Measurements from ENCODE around the gene SLC16A8. TPM values are rescaled to one million over a fixed set of nuclear protein-coding genes. Genes with fewer than 3 reads are reported as not detected.

SLC16A8 gene
- total and polyA plus RNA-seq, 2 experiments from 2014 or later = 0.52 to 0.66 TPM

DNA sequence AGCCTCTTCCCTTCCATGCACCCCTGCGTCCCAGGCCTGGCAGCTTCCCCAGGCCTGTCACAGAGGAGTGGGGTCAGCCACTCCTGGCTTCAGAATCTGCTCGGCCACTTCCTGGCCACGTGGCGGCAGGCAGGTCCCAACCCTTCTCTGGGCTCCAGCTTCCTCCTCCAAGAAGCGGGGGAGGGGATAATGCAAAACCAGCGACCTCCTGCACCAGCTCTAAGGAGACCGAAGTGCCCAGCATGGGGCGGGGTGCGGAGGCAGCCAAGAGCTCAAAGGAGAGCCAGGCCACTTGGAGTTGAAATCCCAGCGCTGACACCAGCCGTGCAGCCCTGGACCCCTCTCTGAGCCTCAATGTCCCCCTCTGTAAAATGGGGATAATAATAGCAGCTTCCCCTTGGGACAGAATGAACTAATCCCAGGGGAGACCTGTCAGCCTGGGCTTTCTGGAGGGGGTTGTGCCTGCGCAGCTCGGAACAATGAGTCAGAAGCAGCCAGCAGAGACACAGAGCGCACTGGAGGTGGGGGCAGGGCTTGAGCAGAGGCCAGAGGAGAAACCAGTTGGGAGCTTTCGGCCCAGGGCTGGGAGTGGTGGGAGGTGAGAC is 49.6 kb downstream of the SLC16A8 start:
- Histone ChIP-seq H3F3A (replicated peaks; ENCODE audit: low read depth) (0 out of 2 replicates have a peak, but pooled peaks cover 3% of the 10 kb centered on the region), H3K27me3 (ENCODE audit: insufficient read depth) (no peaks in the 10 kb centered on the region), H3K27ac (ENCODE audit: low read depth) (no peak overlapping the region), H3K9me2 (ENCODE audit: insufficient read depth) (no peaks in the 10 kb centered on the region), H3K4me3 (0 out of 2 replicates have a peak overlapping the region, but pooled peaks have one; percentile 14), H3K79me2 (replicated peaks; ENCODE audit: insufficient read depth) (no peaks in the 10 kb centered on the region), H3K4me1 (ENCODE audit: insufficient read depth) (peaks cover 17% of the 10 kb centered on the region; the same call in 1 of the 2 replicates), H2AFZ (peak overlapping the region; percentile 82), H3K36me3 (ENCODE audit: insufficient read depth) (no peaks in the 10 kb centered on the region), H3K4me2 (peak overlapping the region; percentile 68), H4K20me1 (replicated peaks; ENCODE audit: insufficient read depth) (no peaks in the 10 kb centered on the region)
- Mint-ChIP-seq H3K9me3 (no peaks in the 10 kb centered on the region), H3K27ac (peak overlapping the region; percentile 82; the same call in 1 of the 2 replicates), H3K4me3 (peak overlapping the region; percentile 29), H3K27me3 (ENCODE audit: insufficient read depth, low read depth, poor library complexity) (peaks cover 26% of the 10 kb centered on the region), H3K36me3 (ENCODE audit: low read depth) (no peaks in the 10 kb centered on the region; the same call in 2 of the 3 replicates), H3K4me1 (peaks cover 28% of the 10 kb centered on the region)
- peak; percentile 84 for DNase-seq (ENCODE audit: low spot score)
- TF ChIP-seq, protein P1, sequence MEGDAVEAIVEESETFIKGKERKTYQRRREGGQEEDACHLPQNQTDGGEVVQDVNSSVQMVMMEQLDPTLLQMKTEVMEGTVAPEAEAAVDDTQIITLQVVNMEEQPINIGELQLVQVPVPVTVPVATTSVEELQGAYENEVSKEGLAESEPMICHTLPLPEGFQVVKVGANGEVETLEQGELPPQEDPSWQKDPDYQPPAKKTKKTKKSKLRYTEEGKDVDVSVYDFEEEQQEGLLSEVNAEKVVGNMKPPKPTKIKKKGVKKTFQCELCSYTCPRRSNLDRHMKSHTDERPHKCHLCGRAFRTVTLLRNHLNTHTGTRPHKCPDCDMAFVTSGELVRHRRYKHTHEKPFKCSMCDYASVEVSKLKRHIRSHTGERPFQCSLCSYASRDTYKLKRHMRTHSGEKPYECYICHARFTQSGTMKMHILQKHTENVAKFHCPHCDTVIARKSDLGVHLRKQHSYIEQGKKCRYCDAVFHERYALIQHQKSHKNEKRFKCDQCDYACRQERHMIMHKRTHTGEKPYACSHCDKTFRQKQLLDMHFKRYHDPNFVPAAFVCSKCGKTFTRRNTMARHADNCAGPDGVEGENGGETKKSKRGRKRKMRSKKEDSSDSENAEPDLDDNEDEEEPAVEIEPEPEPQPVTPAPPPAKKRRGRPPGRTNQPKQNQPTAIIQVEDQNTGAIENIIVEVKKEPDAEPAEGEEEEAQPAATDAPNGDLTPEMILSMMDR (conservative IDR thresholded peaks at IDR 0.05; ENCODE audit: low read depth in 2 of 2) = peak in 1 of 2 experiments; percentile 22; a peak in 1 of 4 replicates
- no peak for TF ChIP-seq CREB1 (CRISPR knock-in tag; IDR thresholded peaks at IDR 0.05; ENCODE audit: low read depth)
- peak; percentile 29; the same call in 1 of the 2 replicates for TF ChIP-seq POLR2AphosphoS5 (IDR thresholded peaks at IDR 0.05; ENCODE audit: low read depth)
- no peak for TF ChIP-seq ZNF462 (CRISPR knock-in tag; IDR thresholded peaks at IDR 0.05)
- TF ChIP-seq ZNF114 (CRISPR knock-in tag; IDR thresholded peaks at IDR 0.05) = no peak
- peak; percentile 81 for ATAC-seq
